Progenitor cell of endocrine pancreas (in vitro differentiated cells): Measurements from ENCODE around the gene OS9. TPM values are rescaled to one million over a fixed set of nuclear protein-coding genes. Genes with fewer than 3 reads are reported as not detected.
"Not testable (repeated sequence)": the region's sequence is repeated elsewhere in the genome, so short reads cannot be mapped to it uniquely, and the experiment has no call there.

Experiments
- DNase-seq: peaks from one replicate; pipeline ENCODE4 v3.0.0; 2021; ENCODE audit warnings: low spot score; ENCODE audit not compliant: unreplicated experiment
- H3K27ac Mint-ChIP-seq: 2 replicates; pipeline ENCODE4 v1.8.0; 2021; ENCODE audit warnings: mild to moderate bottlenecking, moderate library complexity, mixed read lengths
- H3K27me3 Mint-ChIP-seq: 2 replicates; pipeline ENCODE4 v1.8.0; 2021; ENCODE audit warnings: mixed read lengths
- H3K36me3 Mint-ChIP-seq: 2 replicates; pipeline ENCODE4 v1.8.0; 2022; ENCODE audit warnings: mixed read lengths; ENCODE audit not compliant: insufficient read depth
- H3K4me1 Mint-ChIP-seq: 2 replicates; pipeline ENCODE4 v1.8.0; 2021; ENCODE audit warnings: low read depth, mixed read lengths
- H3K4me3 Mint-ChIP-seq: 2 replicates; pipeline ENCODE4 v1.8.0; 2021; ENCODE audit warnings: low read depth, mild to moderate bottlenecking, moderate library complexity, mixed read lengths
- H3K9me3 Mint-ChIP-seq: 2 replicates; pipeline ENCODE4 v1.8.0; 2021; ENCODE audit warnings: low read depth, mixed read lengths
- CTCF ChIP-seq: fragments of 200-600 bp; sonication (generic); IDR thresholded peaks from one replicate; pipeline ENCODE4 v1.5.0; 2021; ENCODE audit warnings: antibody characterized with exemption, mild to moderate bottlenecking; ENCODE audit not compliant: unreplicated experiment
- total RNA-seq: library from RNA; stranded (reverse); gene quantifications from 2 replicates; pipeline ENCODE4 v1.2.1, GENCODE V29; 2021

Gene OS9
- total RNA-seq, 1 donor from 2014 or later: 204 TPM

GRCh38 chr12:57657744-57658143, 36.2 kb upstream of the OS9 start:
- Mint-ChIP-seq H3K4me1 (no peaks in the 10 kb centered on the region), H3K27me3 (no peaks in the 10 kb centered on the region), H3K9me3 (peaks cover 19% of the 10 kb centered on the region)

GRCh38 chr12:57658890-57659289, 35.0 kb upstream of the OS9 start:
- TF ChIP-seq CTCF: no peak
- no peak overlapping the region for H3K4me3 Mint-ChIP-seq
- H3K27me3 Mint-ChIP-seq: no peaks in the 10 kb centered on the region
- DNase-seq: no peak
- no peaks in the 10 kb centered on the region for H3K4me1 Mint-ChIP-seq
- H3K27ac Mint-ChIP-seq: no peak overlapping the region
- H3K9me3 Mint-ChIP-seq: peaks cover 22% of the 10 kb centered on the region
- peaks cover 3% of the 10 kb centered on the region for H3K36me3 Mint-ChIP-seq

More at GRCh38 chr12:57657744-57658143, 36.2 kb upstream of the OS9 start:
- Mint-ChIP-seq H3K27ac (no peak overlapping the region), H3K4me3 (no peak overlapping the region), H3K36me3 (peaks cover 3% of the 10 kb centered on the region)
- TF ChIP-seq CTCF: no peak
- no peak for DNase-seq

GRCh38 chr12:57661376-57661775, 32.6 kb upstream of the OS9 start:
- Mint-ChIP-seq H3K4me1 (no peaks in the 10 kb centered on the region), H3K27ac (no peak overlapping the region), H3K36me3 (peaks cover 3% of the 10 kb centered on the region), H3K9me3 (peaks cover 21% of the 10 kb centered on the region), H3K27me3 (no peaks in the 10 kb centered on the region), H3K4me3 (no peak overlapping the region)
- no peak for DNase-seq
- no peak for TF ChIP-seq CTCF

GRCh38 chr12:57665066-57665820, 28.7 kb upstream of the OS9 start:
- not testable (repeated sequence) for H3K4me3 Mint-ChIP-seq, H3K4me1 Mint-ChIP-seq, H3K36me3 Mint-ChIP-seq, H3K27ac Mint-ChIP-seq, H3K27me3 Mint-ChIP-seq, DNase-seq
- H3K9me3 Mint-ChIP-seq: peaks cover 14% of the 10 kb centered on the region

- Mint-ChIP-seq H3K4me3 (no peak overlapping the region), H3K27me3 (no peaks in the 10 kb centered on the region), H3K9me3 (peaks cover 7% of the 10 kb centered on the region), H3K27ac (no peak overlapping the region), H3K36me3 (no peaks in the 10 kb centered on the region), H3K4me1 (no peaks in the 10 kb centered on the region)
- no peak for DNase-seq
- no peak for TF ChIP-seq CTCF
Measured at GRCh38 chr12:57666897-57667296, 27.0 kb upstream of the OS9 start.

GRCh38 chr12:57669691-57670090, 24.2 kb upstream of the OS9 start:
- not testable (repeated sequence) for H3K4me1 Mint-ChIP-seq, H3K27ac Mint-ChIP-seq, H3K36me3 Mint-ChIP-seq, H3K27me3 Mint-ChIP-seq, H3K9me3 Mint-ChIP-seq, DNase-seq, H3K4me3 Mint-ChIP-seq

- H3K27me3 Mint-ChIP-seq, DNase-seq, H3K36me3 Mint-ChIP-seq, H3K4me3 Mint-ChIP-seq, H3K9me3 Mint-ChIP-seq, H3K27ac Mint-ChIP-seq, H3K4me1 Mint-ChIP-seq: not testable (repeated sequence)
Measured at GRCh38 chr12:57671811-57672210, 22.1 kb upstream of the OS9 start.
